ENCODE measurements around the gene RBMS1.

DNA sequence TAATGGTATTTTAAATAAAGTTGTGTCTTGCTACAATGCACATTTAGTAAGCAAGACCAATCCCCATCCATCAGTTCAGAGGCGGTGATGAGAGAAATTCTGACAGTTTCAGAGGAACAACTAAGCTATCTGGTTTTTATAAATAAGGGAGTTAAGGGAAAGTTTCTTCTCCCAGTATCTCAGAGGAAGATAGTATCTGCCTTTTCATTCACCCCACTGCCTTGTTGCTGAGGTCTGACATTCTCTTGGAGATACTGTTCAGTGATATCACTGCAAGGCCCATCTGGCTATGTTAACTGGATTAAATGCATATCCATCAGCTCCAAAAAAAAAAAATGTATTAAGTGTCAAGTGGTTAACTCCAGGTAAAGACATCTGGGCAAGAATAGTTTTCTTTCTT, 47.9 kb downstream of the RBMS1 start:
- TF ChIP-seq POLR2A (IDR thresholded peaks at IDR 0.05) (no peak), EP300 (IDR thresholded peaks at IDR 0.05) (no peak)
- TF ChIP-seq, protein P1, sequence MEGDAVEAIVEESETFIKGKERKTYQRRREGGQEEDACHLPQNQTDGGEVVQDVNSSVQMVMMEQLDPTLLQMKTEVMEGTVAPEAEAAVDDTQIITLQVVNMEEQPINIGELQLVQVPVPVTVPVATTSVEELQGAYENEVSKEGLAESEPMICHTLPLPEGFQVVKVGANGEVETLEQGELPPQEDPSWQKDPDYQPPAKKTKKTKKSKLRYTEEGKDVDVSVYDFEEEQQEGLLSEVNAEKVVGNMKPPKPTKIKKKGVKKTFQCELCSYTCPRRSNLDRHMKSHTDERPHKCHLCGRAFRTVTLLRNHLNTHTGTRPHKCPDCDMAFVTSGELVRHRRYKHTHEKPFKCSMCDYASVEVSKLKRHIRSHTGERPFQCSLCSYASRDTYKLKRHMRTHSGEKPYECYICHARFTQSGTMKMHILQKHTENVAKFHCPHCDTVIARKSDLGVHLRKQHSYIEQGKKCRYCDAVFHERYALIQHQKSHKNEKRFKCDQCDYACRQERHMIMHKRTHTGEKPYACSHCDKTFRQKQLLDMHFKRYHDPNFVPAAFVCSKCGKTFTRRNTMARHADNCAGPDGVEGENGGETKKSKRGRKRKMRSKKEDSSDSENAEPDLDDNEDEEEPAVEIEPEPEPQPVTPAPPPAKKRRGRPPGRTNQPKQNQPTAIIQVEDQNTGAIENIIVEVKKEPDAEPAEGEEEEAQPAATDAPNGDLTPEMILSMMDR (IDR thresholded peaks at IDR 0.05), result no peak

Measured in tibial nerve (tissue), 4 donors.